Dermis microvascular lymphatic vessel endothelial cell (primary cell): ENCODE data around the gene MGA. TPM values are rescaled to one million over a fixed set of nuclear protein-coding genes. Genes with fewer than 3 reads are reported as not detected.
A peak's percentile ranks its signal among the peaks of the same experiment; 100 is the strongest.

Experiments
- DNase-seq, 2 donors: peaks; one replicate each; pipeline versions ENCODE4 v3.0.0 to v3.0.0-alpha.2; 2010; ENCODE audit warnings: low read depth in 2 of 2
- total RNA-seq: library from RNA; depleted of rRNA; stranded (reverse); fragments of >200 nt; gene quantifications from 2 replicates; pipeline ENCODE4 v1.2.1, GENCODE V29; 2014

Gene MGA
- total RNA-seq, 1 donor from 2014 or later = 18.7 TPM

DNA sequence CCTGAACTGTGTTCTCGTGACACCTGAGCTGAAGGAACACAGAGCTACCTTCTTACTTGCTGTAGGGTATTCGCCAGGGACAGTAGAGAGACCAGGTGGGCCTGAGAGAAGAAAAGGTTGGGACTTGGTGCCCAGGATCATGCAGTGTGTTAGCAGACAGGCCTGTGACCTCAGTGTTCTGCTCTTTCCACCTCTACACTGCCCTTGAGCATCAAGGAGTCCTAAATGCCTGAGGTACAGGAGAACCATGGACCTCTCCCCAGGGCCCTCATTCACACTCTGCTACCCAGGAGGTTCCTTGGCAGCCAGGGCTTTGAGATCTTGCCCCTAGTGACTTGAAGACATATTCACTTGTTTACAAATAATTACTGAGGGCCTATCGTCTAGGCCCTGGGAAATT lies 145.5 kb downstream of the MGA start:
- no peak for DNase-seq

DNA sequence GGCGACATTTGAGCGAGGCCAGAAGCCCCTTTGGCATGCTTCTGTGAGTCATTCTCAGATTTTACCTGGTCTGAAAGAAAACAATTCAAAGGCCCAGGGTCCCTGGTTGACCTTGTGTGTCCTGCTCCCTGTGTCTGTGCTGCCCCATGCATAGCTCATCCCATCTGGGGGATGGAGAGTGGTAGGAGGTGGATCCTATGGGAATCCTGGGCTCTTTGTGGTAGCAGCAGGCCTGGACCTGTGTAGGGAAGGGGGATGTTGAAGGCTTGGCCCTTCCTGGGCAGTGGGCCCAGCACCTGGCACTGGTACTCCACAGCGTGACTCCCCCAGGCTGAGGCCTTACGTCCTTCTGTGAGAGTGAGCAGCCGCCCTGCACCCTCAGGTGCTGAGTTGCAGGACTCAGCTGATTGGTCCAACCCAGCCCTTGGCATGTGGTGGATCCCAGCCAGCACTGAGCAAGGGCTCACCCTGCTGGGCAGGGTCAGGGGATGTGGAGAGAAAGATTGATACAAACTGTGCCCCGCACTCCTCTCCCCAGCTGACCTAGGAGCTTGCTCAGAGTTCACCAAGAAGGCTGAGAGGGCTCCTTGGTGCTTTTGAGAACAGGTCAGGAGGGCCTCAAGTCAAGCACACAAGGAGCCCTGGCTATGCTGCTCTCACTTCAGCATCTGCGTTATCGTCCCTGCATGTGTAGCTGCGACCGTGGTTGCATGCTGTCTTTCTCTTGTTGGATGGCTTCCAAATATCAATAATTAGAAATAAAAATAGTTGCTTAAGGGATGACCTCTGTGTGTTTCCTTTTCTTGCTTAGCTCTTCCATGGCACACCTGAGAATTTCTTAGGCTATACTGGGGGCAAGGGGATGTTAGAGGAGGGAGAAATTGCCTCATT lies 146.3 kb downstream of the MGA start:
- peak in 1 of 2 donors; percentile 17 for DNase-seq

DNA sequence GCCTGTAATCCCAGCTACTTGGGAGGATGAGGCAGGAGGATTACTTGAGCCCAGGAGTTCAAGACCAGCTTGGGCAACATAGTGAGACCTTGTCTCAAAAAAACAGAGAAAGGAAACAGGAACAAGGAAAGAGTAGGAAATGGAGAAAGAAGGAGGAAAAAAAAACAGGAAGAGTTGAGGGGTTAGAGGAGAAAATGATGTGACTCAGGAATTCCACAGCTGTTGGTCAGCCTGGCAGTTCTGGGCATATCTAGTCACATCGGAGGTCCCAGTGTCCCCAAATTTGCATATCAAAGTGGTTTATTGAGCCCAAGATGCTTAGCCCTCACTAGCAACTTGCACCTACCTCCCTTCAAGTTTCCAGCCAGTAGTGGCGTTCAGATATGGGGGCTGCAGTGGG lies 148.9 kb downstream of the MGA start:
- DNase-seq = no peak

DNA sequence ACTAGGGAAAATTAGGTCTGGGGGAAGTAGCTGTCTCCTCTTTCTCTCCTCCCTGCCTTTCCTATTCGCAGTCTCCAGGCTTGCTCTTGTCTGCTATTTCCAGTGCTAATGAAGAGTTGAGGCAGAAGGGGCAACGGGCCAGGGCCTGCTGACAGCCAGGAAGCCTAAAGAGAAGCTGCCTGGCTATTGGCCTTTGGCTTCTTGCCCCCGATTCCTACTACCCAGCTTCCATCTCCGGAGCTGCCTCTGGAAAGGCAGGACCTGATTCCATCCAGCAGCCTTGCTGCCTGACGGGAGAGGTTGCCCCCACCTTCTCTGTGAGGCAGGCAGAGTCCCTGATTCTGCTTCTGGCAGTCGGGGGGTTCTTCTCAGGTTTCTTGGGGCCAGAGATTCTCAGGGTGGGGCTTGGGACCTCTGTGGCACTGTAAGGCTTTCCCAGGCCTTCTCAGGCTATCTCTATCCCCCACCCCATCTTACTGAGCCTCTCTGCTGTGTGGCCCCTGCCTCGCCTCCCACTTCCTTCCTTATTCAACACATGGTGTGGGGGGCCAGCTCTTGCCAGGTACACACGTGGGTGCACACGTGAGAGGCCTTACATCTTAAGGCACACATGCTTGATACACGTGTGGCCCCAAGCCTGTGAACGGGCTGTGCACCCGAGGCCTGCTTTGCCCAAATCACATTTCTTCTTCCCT lies 149.5 kb downstream of the MGA start:
- DNase-seq = no peak

DNA sequence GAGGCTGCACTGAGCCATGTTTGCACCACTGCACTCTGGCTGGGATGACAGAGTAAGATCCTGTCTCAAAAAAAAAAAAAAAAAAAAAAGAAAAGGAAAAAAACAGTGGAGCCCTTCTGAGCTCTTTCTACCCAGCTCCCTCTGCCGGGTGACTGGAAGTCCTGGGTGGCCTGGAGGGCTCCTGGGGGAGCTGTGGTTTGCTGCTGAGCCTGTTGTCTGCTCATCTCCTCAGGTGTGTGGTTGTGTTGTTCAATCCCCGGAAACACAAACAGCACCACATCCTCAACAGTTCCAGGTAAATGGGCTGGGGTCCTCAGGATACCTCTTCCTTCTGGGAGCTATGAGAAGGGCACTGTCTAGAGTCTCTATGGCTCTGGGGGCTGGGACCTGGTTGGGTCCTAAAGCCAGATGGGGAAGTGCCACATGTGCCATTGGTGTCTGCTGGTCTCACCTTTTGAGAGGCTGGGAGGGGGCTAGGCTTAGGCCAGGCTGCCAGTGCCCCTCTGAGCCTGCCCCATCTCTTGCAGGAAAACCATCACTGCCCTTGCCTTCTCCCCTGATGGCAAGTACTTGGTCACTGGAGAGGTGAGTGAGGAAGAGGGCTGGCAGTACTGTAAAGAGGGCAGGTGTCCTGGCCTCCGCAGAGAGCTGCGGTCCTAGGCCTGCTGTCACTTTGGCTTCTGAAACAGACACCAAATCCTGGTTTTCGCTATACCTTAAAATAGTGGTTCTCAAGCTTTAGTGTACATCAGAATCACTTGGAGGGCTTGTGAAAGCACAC lies 150.6 kb downstream of the MGA start:
- no peak for DNase-seq

DNA sequence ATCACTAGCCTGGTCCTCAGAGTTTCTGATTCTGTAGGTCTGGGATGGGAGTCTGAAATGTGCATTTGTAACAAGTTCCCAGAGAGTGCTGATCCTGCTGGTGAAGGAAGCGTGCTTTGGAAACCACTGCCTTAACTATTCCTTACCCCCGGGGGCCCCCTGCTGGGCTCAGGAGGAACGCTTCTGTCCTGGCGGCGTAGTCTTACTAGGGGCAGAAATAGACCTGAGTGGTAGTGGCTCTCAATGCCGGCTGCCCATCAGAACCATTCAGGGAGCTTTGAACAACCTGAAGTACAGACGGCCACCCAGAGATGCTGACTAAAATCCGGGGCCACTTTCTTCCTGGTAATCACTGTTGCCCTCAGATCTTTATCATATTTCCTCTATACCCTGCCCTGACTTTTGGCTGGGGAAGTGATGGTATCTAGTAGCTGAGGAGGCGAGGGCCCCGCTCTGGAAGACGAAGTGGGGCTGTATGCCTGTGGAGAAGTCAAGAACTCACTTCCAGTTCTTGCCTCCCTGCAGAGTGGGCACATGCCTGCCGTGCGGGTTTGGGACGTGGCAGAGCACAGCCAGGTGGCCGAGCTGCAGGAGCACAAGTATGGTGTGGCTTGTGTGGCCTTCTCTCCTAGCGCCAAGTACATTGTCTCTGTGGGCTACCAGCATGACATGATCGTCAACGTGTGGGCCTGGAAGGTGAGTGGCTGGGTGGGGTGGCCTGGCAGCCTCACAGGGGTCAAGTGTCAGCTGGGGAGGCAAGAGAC lies 151.4 kb downstream of the MGA start:
- DNase-seq = peak; percentile 69 to 86

DNA sequence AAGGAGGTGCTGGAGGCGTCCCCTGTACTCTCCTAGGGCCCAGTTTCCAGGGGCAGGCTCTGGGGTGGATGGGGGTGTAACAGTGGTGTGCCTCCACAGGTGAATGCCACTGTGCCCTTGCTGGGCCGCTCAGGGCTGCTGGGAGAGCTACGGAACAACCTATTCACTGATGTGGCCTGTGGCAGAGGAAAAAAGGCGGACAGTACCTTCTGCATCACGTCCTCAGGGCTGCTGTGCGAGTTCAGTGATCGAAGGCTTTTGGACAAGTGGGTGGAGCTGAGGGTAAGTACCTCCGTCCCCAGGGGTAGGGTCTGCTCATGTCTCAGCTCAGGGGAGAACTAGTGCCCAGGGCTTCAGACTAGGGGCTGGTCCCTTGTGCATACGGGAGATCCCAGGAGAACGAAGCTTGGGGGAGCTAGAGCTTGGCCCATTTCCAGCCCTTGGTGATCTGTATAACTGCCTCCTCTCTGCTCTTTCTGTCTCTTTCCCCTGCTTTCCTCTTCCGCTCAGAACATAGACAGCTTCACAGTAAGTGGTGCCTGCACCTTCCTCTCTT lies 152.7 kb downstream of the MGA start:
- no peak for DNase-seq

DNA sequence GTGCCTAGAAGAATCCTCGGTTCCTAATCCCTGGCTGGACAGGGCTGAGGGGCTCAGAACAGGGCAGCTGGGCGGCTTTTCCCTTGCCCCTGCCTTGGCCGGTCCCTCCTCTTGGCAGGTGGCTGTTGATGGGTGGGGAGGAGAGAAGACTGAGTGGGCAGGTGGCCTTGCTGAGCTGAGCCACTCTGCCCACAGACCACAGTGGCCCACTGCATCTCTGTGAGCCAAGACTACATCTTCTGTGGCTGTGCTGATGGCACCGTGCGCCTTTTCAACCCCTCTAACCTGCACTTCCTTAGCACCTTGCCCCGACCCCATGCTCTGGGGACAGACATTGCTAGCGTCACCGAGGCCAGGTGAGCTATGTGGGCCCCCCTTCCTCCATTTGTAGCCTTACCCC lies 153.2 kb downstream of the MGA start:
- DNase-seq = no peak

DNA sequence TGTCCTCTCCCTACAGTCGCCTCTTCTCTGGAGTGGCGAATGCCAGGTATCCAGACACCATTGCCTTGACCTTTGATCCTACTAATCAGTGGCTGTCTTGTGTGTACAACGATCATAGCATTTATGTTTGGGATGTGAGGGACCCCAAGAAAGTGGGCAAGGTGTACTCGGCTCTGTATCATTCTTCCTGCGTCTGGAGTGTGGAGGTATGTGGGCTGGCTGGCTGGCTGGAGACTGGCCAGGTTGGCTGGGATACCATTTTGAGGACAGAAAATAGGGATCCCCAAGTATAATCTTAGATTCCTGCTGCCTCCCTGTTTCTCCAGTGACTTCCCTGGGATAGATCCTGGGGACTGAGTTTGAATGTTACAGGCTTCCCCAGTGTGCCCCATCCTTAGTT lies 154.3 kb downstream of the MGA start:
- no peak for DNase-seq

DNA sequence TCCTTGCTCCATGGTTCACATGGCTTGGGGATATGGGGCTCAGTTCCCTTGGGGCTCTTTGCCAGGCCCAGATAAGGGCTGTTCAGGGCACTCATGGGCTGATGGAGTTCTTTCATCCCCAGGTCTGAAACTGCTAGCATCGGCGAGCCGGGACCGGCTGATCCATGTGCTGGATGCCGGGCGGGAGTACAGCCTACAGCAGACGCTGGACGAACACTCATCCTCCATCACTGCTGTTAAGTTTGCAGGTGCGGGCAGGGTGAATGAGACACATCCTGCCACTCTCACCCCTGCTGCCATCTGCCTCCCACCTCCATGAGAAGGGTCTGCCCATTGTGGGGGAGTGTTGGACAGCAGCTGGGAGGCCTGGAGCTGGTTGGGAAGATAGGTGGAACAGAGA lies 156.6 kb downstream of the MGA start:
- DNase-seq = no peak

DNA sequence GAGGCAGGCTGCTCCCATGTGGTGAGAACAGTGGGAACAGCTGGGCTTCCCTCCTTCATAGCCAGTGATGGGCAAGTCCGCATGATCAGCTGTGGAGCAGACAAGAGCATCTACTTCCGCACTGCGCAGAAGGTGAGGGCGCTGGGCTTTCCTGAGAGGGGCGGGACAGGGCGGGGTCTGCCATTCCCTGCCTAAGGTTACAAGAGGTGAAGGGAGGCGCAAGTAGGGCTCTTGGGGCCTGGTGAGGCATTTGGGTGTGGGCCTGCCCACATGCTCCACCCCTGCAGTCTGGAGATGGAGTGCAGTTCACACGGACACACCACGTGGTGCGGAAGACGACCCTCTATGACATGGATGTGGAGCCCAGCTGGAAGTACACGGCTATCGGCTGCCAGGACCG lies 157.1 kb downstream of the MGA start:
- DNase-seq = no peak

DNA sequence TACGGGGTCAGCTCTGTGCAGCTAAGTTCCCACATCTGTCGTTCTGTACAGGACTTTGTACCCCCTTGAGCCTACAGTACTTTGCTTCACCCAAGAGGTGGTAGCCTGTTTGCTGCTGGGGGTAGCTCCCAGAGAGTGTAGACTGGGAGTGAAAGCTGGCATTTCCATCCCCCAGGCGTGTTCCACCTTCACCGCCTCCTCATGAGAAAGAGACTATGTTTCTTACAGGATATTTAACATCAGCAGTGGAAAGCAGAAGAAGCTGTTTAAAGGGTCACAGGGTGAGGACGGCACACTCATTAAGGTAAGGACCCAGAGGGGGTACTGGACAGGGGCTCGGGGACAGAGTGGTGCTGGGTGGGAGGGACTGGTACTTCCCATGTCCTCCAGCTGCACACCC lies 157.6 kb downstream of the MGA start:
- no peak for DNase-seq

DNA sequence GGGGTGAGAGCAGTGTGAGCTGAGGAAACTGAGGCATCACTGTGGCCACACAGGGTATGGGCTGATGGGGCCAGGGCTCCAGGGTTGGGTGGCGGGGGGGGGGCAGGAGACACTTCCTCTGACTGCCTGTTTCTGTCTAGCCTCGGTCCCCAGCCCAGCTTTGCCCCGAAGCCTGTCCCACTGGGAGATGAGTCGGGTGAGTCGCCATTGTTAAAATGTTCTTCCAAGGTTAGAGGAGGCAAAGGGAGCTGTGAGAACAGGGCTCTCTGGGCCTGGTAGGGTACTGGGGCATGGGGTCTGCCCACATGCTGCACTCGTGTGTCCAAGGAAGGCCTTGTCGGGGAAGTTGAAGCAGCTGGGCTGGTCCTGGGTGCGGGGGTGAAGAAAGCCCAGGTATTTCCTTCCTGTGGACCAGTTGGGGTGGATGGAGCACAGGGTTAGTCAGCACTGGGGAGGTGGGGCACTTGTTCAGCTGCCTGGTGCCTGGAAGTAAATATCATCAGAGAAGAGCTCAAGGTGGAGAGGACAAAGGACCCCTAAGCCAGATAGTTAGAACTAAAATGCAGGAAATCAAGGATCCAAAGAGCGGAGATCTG lies 159.3 kb downstream of the MGA start:
- no peak for DNase-seq

DNA sequence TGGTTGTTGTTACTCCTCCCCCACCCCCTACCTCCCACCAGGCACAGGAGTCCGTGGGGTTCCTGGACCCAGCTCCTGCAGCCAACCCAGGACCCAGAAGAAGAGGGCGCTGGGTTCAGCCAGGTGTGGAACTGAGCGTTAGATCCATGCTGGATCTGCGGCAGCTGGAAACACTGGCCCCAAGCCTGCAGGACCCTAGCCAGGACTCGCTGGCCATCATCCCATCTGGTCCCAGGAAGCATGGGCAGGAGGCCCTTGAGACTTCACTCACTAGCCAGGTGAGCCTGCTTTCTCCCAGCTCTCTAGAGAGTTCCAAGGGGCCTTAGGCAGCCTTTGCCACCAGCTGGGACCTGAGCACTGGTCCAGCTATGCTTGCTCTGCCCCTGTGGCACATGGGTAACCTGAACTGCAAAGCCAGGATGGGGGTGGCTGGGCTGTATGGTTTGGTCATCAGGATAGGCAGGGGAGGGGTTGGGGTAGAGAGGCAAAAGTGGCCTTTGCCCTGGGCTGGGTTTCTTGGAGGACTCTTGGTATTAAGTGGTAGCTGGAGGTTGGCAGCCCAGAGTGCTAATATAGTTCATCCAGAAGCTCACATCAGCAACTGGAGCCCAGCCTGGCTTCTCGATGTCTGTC lies 160.7 kb downstream of the MGA start:
- DNase-seq = no peak

DNA sequence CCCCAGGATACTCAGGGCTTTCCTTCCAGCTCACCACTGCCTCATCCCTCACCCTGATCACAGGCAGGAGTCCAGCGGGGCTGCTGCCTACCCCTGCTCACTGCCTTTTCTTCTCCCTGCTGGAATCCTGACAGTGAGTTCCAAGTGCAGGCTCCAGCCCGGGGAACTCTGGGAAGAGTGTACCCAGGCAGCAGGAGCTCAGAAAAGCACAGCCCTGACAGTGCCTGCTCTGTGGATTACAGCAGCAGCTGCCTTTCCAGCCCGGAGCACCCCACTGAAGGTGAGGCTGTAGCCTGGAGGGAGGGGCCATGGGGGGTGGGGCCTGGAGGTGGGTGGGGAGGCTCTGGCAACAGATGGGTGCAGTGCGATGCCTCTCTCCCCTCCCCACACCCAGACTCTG lies 161.6 kb downstream of the MGA start:
- no peak for DNase-seq

DNA sequence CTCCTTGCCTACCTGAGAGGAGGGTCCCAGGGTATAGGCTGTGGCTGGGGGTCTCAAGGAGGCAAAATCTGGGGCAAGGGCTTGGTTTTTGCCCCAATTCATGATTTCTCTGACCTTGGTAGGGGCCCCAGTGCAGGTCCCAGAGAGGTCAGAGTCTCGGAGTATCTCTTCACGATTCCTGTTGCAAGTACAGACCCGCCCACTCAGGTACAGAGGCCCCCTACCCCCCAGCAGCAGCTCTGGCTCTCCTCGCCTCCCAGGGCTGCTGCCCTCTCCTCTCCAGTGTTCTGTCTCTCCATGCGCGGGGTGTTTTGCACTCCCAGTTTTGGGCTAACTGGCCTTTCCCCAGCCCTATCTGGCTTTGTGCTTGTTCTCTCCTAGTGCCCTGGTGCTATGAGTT lies 162.3 kb downstream of the MGA start:
- DNase-seq = no peak
